ENCODE results near the gene CAP1.

CAP1 gene

GRCh38 chr1:40040511-40041465, at the start of gene CAP1:
Gene CAP1 (plus strand): TSS chr1:40040729. CDS start chr1:40059347, 18,618 bp downstream.
- CTCF ChIA-PET = interaction anchor here (0.6 to 1.1 kb wide), 2 partner anchors 121 to 136 kb away, joined by 3 read pairs; no protein-coding TSS in a partner anchor
- DNase-seq (ENCODE audit: extremely low spot score) = peak; percentile 99
- TF ChIP-seq HDGF (IDR thresholded peaks at IDR 0.05; ENCODE audit: borderline replicate concordance) = peak; percentile 97; the same call in 1 of the 2 replicates
- TF ChIP-seq PKNOX1 (IDR thresholded peaks at IDR 0.05) = no peak
- TF ChIP-seq TARDBP (IDR thresholded peaks at IDR 0.05) = no peak
- no peak for TF ChIP-seq CTBP1 (IDR thresholded peaks at IDR 0.05; ENCODE audit: borderline replicate concordance)
- TF ChIP-seq L3MBTL2 (conservative IDR thresholded peaks at IDR 0.05) = no peak
- TF ChIP-seq ELF4 (IDR thresholded peaks at IDR 0.05) = peak; percentile 65
- no peak for TF ChIP-seq FOXA1 (IDR thresholded peaks at IDR 0.05)
- no peak for TF ChIP-seq ARNT (IDR thresholded peaks at IDR 0.05)

GRCh38 chr1:39992234-39992633, 48.3 kb upstream of the CAP1 start:
- TF ChIP-seq L3MBTL2 (conservative IDR thresholded peaks at IDR 0.05) = no peak
- TF ChIP-seq SUZ12 (IDR thresholded peaks at IDR 0.05) = no peak
- TF ChIP-seq SP1 (IDR thresholded peaks at IDR 0.05) = no peak
- TF ChIP-seq FOXA1 (IDR thresholded peaks at IDR 0.05) = no peak
- TF ChIP-seq FOXK2 (IDR thresholded peaks at IDR 0.05) = no peak
- no peak for TF ChIP-seq TARDBP (IDR thresholded peaks at IDR 0.05)
- TF ChIP-seq ELF4 (IDR thresholded peaks at IDR 0.05) = no peak
- TF ChIP-seq NFRKB (IDR thresholded peaks at IDR 0.05) = no peak
- TF ChIP-seq BHLHE40 (IDR thresholded peaks at IDR 0.05; ENCODE audit: borderline replicate concordance) = no peak
- CTCF ChIA-PET = interaction anchor here (0.6 kb wide), 1 partner anchor 90 kb away, joined by 4 read pairs; no protein-coding TSS in a partner anchor
- DNase-seq (ENCODE audit: extremely low spot score) = no peak
- POLR2A ChIA-PET = no interaction called here

More at GRCh38 chr1:40040511-40041465, at the start of gene CAP1:
- POLR2A ChIA-PET = interaction anchor here (0.7 to 2.2 kb wide), 9 partner anchors 10 to 302 kb away, joined by 3 to 9 read pairs (median 3); partner anchors contain the start of genes PPIE and ZMPSTE24

GRCh38 chr1:39992888-39993287, 47.6 kb upstream of the CAP1 start:
- TF ChIP-seq SUZ12 (IDR thresholded peaks at IDR 0.05) = no peak
- CTCF ChIA-PET = interaction anchor here (0.6 kb wide), 1 partner anchor 91 kb away, joined by 4 read pairs; no protein-coding TSS in a partner anchor
- no peak for DNase-seq (ENCODE audit: extremely low spot score)
- POLR2A ChIA-PET = no interaction called here

- POLR2A ChIA-PET = no interaction called here
- CTCF ChIA-PET = no interaction called here
- DNase-seq (ENCODE audit: extremely low spot score) = no peak
- TF ChIP-seq LEF1 (IDR thresholded peaks at IDR 0.05; ENCODE audit: borderline replicate concordance) (no peak), PKNOX1 (IDR thresholded peaks at IDR 0.05) (peak; percentile 13; the same call in 1 of the 2 replicates), FOXM1 (IDR thresholded peaks at IDR 0.05; ENCODE audit: borderline replicate concordance) (no peak), ELF4 (IDR thresholded peaks at IDR 0.05) (no peak)
These were observed 44.5 kb upstream of the CAP1 start for GRCh38 chr1:39995973-39996393.

GRCh38 chr1:39996396-39997004, 44.0 kb upstream of the CAP1 start:
- ChIA-PET POLR2A (no interaction called here), CTCF (no interaction called here)
- TF ChIP-seq LEF1 (IDR thresholded peaks at IDR 0.05; ENCODE audit: borderline replicate concordance) (no peak), BHLHE40 (IDR thresholded peaks at IDR 0.05; ENCODE audit: borderline replicate concordance) (no peak), HDGF (IDR thresholded peaks at IDR 0.05; ENCODE audit: borderline replicate concordance) (no peak), SP1 (IDR thresholded peaks at IDR 0.05) (no peak), TARDBP (IDR thresholded peaks at IDR 0.05) (no peak), ZNF384 (IDR thresholded peaks at IDR 0.05) (no peak), SUZ12 (IDR thresholded peaks at IDR 0.05) (no peak), NFRKB (IDR thresholded peaks at IDR 0.05) (no peak), FOXA1 (IDR thresholded peaks at IDR 0.05) (no peak), L3MBTL2 (conservative IDR thresholded peaks at IDR 0.05) (no peak), ELF4 (IDR thresholded peaks at IDR 0.05) (no peak), CTBP1 (IDR thresholded peaks at IDR 0.05; ENCODE audit: borderline replicate concordance) (no peak), FOXK2 (IDR thresholded peaks at IDR 0.05) (no peak)
- DNase-seq (ENCODE audit: extremely low spot score) = no peak

GRCh38 chr1:40001456-40001855, 39.1 kb upstream of the CAP1 start:
- POLR2A ChIA-PET = no interaction called here
- CTCF ChIA-PET = no interaction called here
- TF ChIP-seq ELF4 (IDR thresholded peaks at IDR 0.05) (no peak), NFRKB (IDR thresholded peaks at IDR 0.05) (no peak), ZNF384 (IDR thresholded peaks at IDR 0.05) (no peak), SUZ12 (IDR thresholded peaks at IDR 0.05) (no peak), FOXM1 (IDR thresholded peaks at IDR 0.05; ENCODE audit: borderline replicate concordance) (no peak), FOXK2 (IDR thresholded peaks at IDR 0.05) (no peak), TARDBP (IDR thresholded peaks at IDR 0.05) (no peak), LEF1 (IDR thresholded peaks at IDR 0.05; ENCODE audit: borderline replicate concordance) (no peak), BHLHE40 (IDR thresholded peaks at IDR 0.05; ENCODE audit: borderline replicate concordance) (no peak), HDGF (IDR thresholded peaks at IDR 0.05; ENCODE audit: borderline replicate concordance) (no peak), FOXA1 (IDR thresholded peaks at IDR 0.05) (no peak), CTBP1 (IDR thresholded peaks at IDR 0.05; ENCODE audit: borderline replicate concordance) (no peak), L3MBTL2 (conservative IDR thresholded peaks at IDR 0.05) (no peak), ARNT (IDR thresholded peaks at IDR 0.05) (no peak), PKNOX1 (IDR thresholded peaks at IDR 0.05) (no peak), SP1 (IDR thresholded peaks at IDR 0.05) (no peak)
- no peak for DNase-seq (ENCODE audit: extremely low spot score)

All from HEK293T (cell line).